Measurements from ENCODE around the gene TAS2R13.

The TAS2R13 gene, protein sequence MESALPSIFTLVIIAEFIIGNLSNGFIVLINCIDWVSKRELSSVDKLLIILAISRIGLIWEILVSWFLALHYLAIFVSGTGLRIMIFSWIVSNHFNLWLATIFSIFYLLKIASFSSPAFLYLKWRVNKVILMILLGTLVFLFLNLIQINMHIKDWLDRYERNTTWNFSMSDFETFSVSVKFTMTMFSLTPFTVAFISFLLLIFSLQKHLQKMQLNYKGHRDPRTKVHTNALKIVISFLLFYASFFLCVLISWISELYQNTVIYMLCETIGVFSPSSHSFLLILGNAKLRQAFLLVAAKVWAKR

DNA sequence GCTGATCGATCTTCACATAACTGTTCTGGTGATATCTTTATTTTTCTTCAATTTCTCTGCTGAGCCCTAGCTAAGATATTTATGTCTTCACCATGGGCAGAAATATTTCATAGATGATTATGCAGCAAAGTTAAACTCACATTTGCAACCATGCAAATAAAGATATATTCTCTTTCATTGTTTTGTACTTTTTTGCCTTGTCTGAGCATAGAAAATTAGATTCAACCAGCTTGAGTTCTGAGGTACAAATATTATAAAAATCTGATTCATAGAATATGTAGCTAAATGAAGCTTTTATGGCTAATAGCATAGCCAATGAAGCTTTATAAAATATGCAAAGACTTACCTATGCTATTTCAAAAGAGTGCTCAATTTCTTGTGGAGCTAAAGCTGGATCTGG is at the start of gene TAS2R13:
Gene TAS2R13, minus strand, starts transcription at position 101 of the 400 bp plus-strand sequence. CDS start 264 bp downstream, outside the sequence.
- DNase-seq (ENCODE audit: low read depth, low spot score): no peak

DNA sequence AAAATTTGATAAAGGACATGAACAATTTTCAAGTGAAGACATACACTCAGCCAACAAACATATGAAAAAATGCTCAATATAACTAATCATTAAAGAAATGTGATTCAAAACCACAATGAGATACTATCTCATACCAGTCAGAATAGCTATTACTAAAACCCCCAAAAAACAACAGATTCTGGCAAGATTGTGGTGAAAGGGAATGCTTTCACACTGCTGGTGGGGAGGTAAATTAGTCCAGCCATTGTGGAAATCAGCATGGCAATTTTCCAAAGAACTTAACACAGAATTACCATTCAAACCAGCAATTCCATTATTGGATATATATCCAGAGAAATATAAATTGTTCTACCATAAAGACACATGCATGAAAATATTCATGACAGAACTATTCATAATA is 48.4 kb upstream of the TAS2R13 start:
- DNase-seq (ENCODE audit: low read depth, low spot score): no peak

DNA sequence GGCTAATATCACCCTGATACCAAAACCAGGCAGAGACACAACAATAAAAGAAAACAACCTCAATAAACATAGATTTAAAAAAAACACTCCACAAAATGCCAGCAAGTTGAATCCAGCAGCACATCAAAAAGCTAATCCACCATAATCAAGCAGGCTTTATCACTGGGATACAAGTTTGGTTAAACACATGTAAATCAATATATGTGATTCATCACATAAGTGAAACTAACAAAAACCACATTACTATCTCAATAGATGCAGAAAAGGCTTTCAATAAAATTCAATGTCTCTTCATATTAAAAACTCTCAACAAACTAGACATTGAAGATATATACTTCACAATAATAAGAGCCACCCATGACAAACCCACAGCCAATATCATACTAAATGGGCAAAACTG is 46.7 kb upstream of the TAS2R13 start:
- DNase-seq (ENCODE audit: low read depth, low spot score): no peak

DNA sequence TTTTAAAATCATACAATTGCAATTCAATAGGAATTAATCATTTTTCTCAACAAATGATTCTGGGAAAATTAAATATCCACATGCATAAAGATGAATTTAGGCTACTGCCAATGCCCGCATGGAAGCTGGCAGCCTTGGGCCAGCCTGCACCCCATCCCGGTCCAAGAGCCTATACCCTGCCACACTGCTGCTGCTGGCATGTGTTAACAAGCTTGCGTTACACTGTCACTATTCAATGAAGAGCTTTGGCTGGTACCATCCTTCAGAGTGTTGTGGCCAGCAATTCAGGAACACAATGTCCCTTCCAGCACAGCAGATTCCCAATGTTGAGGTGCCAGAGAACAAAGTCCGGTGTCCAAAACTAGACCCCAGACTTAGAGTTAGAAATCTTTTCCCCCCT is 43.3 kb upstream of the TAS2R13 start:
- no peak for DNase-seq (ENCODE audit: low read depth, low spot score)

DNA sequence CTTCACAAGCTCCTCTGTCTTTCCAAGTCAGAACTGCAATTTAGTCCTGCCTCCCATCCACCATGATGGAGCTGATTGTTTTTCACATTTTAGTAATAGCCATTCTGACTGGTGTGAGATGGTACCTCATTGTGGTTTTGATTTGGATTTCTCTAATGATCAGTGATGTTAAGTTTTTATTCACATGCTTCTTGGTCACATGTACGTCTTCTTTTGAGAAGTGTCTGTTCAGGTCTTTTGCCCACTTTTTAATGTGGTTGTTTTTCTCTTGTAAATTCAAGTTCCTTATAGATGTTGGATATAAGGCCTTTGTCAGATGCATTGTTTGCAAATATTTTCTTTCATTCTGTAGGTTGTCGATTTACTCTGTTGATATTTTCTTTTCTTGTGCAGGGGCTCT is 33.8 kb upstream of the TAS2R13 start:
- no peak for DNase-seq (ENCODE audit: low read depth, low spot score)

DNA sequence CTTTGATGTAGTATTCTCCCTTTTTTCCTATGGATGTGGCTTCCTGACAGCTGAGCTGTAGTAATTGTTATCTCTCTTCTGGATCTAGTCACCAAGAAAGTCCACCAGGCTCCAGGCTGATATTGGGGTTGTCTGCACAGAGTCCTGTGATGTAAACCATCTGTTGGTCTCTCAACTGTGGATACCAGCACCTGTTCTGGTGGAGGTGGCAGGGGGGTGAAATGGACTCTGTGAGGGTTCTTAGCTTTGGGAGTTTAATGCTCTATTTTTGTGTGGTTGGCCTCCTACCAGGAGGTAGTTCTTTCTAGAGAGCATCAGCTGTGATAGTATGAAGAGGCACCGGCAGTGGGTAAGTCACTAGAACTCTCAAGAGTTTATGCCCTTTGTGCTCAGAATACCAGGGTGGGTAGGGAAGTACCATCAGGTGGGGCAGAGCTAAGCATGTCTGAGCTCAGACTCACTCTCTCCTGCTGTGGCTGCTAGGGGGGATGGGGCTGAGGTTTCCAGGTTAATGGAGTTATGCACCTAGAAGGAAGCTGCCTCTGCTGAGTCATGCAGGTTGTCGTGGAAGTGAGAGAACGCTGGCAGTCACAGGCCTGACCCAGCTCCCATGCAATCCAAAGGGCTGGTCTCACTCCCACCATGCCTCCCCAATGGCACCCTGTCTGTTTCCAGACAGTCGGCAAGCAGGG is 32.7 kb upstream of the TAS2R13 start:
- DNase-seq (ENCODE audit: low read depth, low spot score): no peak

DNA sequence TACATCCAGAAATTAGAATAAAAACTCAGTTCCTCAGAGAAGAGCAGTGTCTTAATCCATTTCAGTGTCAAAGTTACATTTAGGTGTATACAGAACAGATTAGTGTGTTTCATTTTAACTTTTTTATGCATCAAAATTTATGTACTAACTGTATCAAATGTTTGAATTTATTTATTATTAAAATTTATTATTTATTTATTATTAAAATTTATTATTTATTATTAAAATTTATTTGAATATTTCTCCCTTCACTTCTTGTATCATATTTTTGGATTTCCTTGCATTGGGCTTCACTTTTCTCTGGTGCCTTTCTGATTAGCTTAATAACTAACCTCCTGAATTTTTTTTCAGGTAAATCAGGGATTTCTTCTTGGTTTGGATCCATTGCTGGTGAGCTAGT is 32.0 kb upstream of the TAS2R13 start:
- DNase-seq (ENCODE audit: low read depth, low spot score): no peak

DNA sequence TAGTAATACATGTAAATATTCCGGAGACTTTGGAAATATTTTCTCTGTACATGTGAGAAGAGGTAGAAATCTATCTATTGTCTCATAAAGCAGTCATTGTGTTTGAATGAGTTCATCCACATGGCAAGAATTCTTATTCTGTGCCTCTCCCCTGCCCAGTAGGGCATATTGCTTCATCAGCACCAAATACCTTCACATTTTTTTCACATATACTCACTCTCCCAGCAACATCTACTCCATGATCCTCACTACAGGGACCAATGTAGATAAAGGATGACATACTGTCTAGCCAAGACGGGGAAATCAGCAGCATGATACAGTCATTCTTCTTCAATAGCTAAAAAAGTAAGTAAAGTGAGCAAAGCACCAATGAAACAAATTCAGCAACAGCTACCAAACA is 31.0 kb upstream of the TAS2R13 start:
- DNase-seq (ENCODE audit: low read depth, low spot score): no peak

DNA sequence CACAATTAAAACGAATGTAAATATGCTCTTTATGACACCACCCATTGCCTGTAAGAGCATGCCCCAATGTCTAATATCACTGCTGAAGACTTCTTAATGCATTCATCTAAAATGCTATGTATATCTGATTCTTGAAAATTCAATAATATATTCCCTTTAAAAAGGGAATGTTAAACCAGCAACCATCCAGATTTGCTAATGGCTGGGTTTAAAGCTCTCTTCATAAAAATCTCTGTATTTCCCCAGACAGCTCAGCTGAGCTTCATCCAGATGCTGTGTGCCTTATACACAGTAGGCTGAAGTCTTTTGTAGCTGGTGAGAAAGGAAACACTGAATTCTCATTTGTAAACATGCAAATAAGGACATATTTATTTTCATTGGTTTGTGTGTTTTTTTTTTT is 29.8 kb upstream of the TAS2R13 start, which contains the start of gene TAS2R14:
Gene TAS2R14, minus strand, starts transcription at position 101 of the 400 bp plus-strand sequence. Its CDS starts 56 bp downstream, at position 45.
- DNase-seq (ENCODE audit: low read depth, low spot score): no peak

DNA sequence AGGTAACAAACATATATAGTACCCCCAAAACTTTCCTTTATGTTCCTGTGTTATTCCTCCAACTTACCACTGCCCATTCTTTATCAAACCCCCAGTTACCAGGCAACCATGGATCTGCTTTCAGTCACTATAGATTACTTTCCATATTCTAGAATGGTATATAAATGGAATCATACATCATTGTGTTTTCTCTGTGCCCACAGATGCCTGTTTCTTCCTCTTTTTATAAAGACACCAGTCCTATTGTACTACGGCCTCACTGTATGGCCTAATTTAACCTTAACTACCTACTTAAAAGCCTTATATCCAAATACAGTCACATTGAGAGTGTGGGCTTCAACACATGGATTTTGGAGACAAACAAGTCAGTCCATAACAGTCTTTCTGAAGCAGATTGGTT is 27.1 kb upstream of the TAS2R13 start:
- no peak for DNase-seq (ENCODE audit: low read depth, low spot score)

DNA sequence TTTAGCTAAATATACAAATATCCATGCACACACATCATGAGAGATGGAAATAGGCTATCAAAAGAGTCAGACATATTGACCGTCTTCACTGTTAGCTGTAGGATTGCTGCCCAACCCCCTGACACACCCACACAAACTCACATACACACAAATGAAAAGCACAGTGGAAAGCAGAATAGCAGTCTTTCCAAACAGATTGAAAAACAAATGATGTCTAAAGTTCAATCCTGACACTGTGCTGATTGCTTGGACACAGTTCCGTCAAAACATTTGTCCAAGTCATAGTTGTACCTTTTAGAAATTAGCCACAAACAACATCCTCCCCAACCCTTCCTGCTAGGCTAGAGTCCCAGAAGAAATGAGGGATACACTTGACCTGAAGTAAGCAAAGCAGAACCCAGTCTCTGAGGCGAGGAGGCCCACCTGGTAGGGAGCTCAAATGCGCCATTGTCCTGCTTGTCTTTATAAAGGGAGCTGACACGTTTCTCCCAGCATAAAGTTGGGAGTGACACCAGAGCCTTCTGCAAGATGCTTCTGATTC is 19.5 kb upstream of the TAS2R13 start, which contains the start of gene PRH2:
Gene PRH2, plus strand, starts transcription at position 491 of the 541 bp plus-strand sequence. Its CDS starts 38 bp downstream, at position 529.
- no peak for DNase-seq (ENCODE audit: low read depth, low spot score)

DNA sequence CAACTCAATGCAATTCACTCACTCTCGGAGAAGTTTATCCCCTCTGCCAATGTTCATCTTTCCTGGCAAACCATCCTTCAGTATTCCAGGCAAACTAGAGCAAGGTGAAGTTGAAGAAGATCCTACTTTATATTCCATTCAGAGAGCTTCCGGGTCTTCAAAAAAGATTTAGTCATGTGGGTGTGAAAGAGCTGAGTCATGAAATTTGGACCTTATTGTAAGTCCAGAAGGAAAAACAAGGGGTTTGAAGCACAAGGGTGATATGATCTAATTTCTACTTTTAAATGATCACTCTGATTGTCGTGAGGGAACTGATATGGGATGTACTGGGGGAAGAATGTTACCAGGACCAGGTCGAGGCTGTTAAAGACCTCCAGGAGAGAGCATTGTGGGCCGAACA is 16.9 kb upstream of the TAS2R13 start:
- DNase-seq (ENCODE audit: low read depth, low spot score): no peak

DNA sequence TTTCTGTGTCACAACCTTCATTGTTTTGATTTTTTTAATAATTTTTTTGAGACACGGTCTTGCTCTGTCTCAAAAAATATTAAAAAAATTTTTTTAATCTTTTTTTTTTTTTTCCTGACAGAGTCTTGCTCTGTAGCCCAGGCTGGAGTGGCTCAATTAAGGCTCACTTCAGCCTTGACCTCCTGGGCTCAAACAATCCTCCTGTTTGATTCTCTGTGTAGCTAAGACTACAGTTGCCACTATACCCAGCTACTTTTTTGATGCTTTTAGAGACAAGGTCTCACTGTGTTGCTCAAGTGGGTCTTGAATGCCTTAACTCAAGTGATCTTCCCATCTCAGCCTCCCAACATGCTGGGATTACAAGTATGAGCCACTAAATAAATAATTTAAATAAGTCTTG is 10.4 kb upstream of the TAS2R13 start:
- no peak for DNase-seq (ENCODE audit: low read depth, low spot score)

DNA sequence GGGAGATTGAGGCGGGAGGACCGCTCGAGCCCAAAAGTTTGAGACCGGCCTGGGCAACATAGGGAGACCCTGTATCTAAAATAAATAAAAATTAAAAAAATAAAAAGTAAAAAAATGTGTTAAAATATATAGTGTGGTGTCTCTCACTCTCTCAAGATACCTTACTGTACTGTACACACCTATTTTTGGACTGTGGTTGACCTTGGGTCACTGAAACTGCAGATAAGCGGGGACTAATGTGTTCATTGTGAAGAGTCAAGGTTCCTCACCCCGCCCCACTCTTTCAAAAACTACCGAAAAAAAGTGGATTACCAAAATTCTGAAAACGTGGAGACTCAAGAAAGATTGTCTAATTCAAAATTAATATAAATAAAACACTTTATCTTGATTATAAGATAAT is 1.0 kb upstream of the TAS2R13 start:
- DNase-seq (ENCODE audit: low read depth, low spot score): no peak

DNA sequence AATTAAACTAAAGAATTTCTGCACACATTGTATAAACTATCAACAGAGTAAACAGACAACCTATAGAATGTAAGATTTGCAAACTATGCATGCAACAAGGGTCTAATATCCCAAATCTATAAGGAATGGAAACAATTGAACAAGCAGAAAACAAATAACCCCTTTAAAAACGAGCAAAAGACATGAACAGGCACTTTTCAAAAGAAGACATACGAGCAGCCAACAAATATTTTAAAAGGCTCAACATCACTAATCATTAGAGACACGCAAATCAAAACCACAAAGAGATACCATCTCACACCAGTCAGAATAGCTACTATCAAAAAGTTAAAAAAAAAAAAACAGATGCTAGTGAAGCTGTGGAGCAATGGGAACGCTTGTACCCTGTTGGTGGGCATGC is 4.7 kb downstream of the TAS2R13 start:
- DNase-seq (ENCODE audit: low read depth, low spot score): no peak

DNA sequence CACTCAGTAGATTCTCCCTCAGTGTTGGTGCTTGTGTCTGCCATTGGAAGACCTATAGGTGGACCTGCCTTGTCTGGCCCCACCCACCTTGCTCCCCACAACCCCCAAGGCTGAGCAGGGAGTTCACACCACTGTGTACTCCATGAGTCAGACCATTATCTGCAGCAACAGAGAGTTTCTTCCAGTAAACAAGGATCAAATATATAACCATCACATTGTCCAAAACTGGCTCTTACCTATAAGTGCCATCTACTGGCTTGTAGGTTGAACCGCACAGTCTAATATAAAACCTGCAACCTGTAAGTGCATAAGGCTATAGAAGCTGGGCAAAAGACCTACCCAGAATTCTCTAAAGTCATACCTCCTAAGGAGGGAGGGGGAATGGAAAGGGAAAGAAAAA is 7.9 kb downstream of the TAS2R13 start:
- DNase-seq (ENCODE audit: low read depth, low spot score): no peak

DNA sequence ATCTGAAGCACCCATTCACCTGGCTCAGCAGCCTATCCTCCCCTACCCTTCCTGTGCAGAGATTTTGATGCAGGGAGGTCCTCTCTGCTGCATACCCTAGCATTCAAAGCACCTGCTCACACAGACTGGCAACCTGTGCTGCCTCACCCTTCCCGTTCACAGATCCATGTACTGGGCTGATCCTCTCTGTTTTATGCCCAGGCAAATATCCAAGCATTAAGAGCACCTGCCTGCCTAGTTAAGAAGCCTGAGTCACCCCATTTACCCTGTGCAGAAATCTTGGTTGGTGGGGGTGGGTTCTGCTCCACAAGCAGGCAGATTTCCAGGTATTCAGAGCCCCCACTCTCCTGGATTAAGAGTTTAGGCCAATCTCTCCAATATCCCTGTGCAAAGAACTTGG is 8.4 kb downstream of the TAS2R13 start:
- no peak for DNase-seq (ENCODE audit: low read depth, low spot score)

DNA sequence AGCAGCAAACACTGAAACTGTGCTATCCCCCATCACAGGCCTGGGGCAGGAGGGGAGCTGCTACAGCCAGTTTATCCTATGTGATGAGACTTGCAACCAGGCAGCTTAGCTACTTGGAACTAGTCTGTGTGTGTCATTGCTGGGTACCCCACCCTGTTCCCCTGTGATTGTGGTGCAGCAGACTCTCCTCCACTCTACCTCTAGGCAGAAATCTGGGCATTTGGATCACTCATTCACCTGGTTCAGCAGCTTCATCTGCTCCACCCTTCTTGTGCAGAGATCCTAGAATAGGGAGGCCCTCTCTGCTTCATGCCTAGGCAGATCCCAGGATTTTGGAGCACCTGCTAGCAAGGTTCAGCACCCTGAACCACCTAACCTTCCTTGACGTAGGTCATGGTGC is 8.8 kb downstream of the TAS2R13 start:
- DNase-seq (ENCODE audit: low read depth, low spot score): no peak

DNA sequence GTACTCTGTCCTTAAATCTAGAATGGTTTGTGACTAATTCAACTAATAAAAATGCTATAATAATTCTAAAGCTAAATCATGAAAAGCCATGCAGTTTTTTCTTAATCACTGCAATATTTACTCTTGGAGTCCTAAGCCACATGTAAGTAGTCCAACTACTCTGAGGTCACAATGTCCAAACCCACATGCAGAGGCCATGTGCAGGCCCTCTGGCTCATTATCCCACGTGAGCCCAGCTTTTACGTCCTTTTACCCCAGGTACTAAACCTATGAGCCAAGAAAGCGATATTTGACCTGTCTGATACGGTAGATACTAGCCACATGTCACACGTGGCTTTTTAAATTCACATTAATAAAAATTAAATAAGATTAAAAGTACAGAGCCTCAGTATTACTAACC is 12.5 kb downstream of the TAS2R13 start:
- DNase-seq (ENCODE audit: low read depth, low spot score): no peak

DNA sequence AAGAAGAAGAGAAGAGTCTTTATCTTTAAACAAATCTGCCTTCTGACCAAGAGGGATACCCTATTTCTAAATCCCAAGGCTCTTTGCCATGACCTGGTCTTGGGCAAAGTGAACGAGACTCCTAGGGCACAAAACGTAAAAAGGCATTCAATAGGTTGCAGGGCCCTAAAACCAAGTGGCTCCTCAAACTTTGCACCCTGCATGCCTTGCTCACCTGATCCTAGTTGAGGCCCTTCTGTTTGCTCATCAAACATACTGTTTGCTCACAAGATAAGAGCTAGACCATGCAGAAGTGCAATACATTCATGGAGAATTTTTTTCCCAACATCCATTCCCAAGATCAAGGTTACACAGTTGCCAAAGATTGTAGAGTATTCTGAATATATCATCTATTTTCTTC is 17.4 kb downstream of the TAS2R13 start:
- DNase-seq (ENCODE audit: low read depth, low spot score): no peak

DNA sequence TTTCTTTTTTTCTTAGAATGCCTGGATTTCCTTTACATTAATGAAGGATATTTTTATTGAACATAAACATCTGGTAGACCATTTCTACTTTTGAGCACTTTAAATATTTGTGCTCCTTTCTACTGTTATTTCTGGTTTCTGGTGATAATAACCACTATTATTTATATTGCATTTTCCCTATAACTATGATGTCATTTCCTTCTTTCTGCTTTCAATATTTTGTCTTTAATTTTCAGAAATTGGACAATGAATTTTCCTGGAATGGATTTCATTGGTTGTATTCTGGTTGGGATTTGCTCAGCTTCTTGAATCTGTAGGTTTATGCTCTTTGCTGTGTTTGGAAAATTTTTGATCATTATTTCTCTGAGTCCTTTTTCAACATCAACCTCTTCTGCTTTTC is 20.1 kb downstream of the TAS2R13 start:
- no peak for DNase-seq (ENCODE audit: low read depth, low spot score)

DNA sequence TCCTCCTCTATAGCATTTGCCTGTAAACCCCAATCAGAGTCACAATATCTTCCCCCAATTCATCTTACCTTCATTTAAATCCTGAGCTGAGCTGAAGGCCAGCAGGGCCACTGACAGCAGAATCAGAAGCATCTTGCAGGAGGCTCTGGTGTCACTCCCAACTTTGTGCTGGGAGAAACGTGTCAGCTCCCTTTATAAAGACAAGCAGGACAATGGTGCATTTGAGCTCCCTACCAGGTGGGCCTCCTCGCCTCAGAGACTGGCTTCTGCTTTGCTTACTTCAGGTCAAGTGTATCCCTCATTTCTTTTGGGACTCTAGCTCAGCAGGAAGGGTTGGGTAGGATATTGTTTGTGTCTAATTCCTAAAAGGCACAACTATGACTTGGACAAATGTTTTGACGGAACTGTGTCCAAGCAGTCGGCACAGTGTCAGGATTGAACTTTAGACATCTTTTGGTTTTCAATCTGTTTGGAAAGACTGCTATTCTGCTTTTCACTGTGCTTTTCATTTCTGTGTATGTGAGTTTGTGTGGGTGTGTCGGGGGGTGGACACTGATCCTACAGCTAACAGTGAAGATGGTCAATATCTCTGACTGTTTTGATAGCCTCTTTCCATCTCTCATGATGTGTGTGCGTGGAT is 25.2 kb downstream of the TAS2R13 start, which contains the start of gene PRH1:
Gene PRH1, minus strand, starts transcription at position 170 of the 640 bp plus-strand sequence. Its CDS starts 38 bp downstream, at position 132.
- no peak for DNase-seq (ENCODE audit: low read depth, low spot score)

Data from smooth muscle cell of the brain vasculature (primary cell).